ENCODE data around the gene ROMO1.

GRCh38 chr20:35734777-35735649 is 35.8 kb downstream of the ROMO1 start:
- TF ChIP-seq, protein P1, sequence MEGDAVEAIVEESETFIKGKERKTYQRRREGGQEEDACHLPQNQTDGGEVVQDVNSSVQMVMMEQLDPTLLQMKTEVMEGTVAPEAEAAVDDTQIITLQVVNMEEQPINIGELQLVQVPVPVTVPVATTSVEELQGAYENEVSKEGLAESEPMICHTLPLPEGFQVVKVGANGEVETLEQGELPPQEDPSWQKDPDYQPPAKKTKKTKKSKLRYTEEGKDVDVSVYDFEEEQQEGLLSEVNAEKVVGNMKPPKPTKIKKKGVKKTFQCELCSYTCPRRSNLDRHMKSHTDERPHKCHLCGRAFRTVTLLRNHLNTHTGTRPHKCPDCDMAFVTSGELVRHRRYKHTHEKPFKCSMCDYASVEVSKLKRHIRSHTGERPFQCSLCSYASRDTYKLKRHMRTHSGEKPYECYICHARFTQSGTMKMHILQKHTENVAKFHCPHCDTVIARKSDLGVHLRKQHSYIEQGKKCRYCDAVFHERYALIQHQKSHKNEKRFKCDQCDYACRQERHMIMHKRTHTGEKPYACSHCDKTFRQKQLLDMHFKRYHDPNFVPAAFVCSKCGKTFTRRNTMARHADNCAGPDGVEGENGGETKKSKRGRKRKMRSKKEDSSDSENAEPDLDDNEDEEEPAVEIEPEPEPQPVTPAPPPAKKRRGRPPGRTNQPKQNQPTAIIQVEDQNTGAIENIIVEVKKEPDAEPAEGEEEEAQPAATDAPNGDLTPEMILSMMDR (tag by site-specific recombination; IDR thresholded peaks at IDR 0.05) = no peak
- TF ChIP-seq HOXC10 (CRISPR knock-in tag; IDR thresholded peaks at IDR 0.05) (no peak), ZNF639 (tag by site-specific recombination; IDR thresholded peaks at IDR 0.05) (no peak), ZNF776 (tag by site-specific recombination; IDR thresholded peaks at IDR 0.05; ENCODE audit: borderline replicate concordance) (no peak), PRDM4 (tag by site-specific recombination; IDR thresholded peaks at IDR 0.05) (no peak), ZNF266 (tag by site-specific recombination; IDR thresholded peaks at IDR 0.05; ENCODE audit: low read depth) (no peak), WT1 (tag by site-specific recombination; IDR thresholded peaks at IDR 0.05) (no peak), ZNF362 (tag by site-specific recombination; IDR thresholded peaks at IDR 0.05) (no peak), ZNF324 (tag by site-specific recombination; IDR thresholded peaks at IDR 0.05) (no peak), SP7 (tag by site-specific recombination; IDR thresholded peaks at IDR 0.05) (no peak), ZNF768 (tag by site-specific recombination; IDR thresholded peaks at IDR 0.05) (no peak)
- TF ChIP-seq, protein P2, sequence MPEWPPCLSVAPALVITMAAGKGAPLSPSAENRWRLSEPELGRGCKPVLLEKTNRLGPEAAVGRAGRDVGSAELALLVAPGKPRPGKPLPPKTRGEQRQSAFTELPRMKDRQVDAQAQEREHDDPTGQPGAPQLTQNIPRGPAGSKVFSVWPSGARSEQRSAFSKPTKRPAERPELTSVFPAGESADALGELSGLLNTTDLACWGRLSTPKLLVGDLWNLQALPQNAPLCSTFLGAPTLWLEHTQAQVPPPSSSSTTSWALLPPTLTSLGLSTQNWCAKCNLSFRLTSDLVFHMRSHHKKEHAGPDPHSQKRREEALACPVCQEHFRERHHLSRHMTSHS (tag by site-specific recombination; IDR thresholded peaks at IDR 0.05) = no peak
- TF ChIP-seq, protein P3, sequence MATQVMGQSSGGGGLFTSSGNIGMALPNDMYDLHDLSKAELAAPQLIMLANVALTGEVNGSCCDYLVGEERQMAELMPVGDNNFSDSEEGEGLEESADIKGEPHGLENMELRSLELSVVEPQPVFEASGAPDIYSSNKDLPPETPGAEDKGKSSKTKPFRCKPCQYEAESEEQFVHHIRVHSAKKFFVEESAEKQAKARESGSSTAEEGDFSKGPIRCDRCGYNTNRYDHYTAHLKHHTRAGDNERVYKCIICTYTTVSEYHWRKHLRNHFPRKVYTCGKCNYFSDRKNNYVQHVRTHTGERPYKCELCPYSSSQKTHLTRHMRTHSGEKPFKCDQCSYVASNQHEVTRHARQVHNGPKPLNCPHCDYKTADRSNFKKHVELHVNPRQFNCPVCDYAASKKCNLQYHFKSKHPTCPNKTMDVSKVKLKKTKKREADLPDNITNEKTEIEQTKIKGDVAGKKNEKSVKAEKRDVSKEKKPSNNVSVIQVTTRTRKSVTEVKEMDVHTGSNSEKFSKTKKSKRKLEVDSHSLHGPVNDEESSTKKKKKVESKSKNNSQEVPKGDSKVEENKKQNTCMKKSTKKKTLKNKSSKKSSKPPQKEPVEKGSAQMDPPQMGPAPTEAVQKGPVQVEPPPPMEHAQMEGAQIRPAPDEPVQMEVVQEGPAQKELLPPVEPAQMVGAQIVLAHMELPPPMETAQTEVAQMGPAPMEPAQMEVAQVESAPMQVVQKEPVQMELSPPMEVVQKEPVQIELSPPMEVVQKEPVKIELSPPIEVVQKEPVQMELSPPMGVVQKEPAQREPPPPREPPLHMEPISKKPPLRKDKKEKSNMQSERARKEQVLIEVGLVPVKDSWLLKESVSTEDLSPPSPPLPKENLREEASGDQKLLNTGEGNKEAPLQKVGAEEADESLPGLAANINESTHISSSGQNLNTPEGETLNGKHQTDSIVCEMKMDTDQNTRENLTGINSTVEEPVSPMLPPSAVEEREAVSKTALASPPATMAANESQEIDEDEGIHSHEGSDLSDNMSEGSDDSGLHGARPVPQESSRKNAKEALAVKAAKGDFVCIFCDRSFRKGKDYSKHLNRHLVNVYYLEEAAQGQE (tag by site-specific recombination; IDR thresholded peaks at IDR 0.05) = no peak
